ENCODE measurements around the gene EMP3.
A peak's percentile ranks its signal among the peaks of the same experiment; 100 is the strongest.
"Not testable (repeated sequence)": the region's sequence is repeated elsewhere in the genome, so short reads cannot be mapped to it uniquely, and the experiment has no call there.

EMP3 gene

GRCh38 chr19:48325265-48325910, at the start of gene EMP3:
EMP3 (plus strand) TSS chr19:48325552; CDS start chr19:48326845, 1,293 bp downstream.
- DNase-seq (ENCODE audit: extremely low spot score, insufficient read length, low read depth) (no peak), FAIRE-seq (peak; percentile 83)

DNA sequence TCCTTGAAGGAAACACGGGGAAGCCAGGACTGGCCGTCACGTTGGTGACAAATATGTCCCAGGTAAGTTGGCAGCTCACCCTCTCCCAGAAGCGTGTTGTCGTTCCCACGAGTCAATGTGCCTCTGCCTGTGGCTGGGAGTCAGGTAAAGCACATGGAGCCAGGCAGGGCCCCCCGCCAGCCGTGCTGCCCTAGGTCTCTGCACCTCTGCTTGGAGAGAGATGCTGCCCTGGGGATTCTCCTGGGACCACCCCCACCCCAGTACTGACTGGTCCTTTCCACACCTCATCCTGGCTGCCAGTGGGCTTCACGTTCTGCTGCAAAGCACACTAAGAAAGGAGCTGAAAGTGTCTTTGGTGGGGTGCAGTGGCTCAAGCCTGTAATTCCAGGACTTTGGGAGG, 45.6 kb upstream of the EMP3 start:
- DNase-seq (ENCODE audit: extremely low spot score, insufficient read length, low read depth), result no peak
- no peak for FAIRE-seq

- no peak for FAIRE-seq
These were observed 41.4 kb upstream of the EMP3 start for GRCh38 chr19:48283908-48284307.

DNA sequence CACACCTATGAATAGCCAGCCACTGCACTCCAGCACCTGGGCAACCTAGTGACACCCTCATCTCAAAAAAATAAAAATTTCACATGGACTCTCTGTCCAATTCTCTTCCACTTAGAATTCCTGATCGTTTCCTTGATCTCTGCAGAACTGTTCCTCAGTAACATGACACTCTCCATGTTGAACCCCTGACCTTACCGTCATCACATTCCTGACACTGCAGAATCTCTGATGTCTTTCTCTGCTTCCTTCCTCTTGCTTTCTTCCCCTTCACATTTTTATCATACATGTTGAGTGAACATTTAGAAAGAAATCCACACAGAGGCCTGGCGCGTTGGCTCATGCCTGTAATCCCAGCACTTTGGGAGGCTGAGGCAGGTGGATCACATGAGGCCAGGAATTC, 40.5 kb upstream of the EMP3 start:
- DNase-seq (ENCODE audit: extremely low spot score, insufficient read length, low read depth) (no peak), FAIRE-seq (no peak)

More at GRCh38 chr19:48283908-48284307, 41.4 kb upstream of the EMP3 start:
- DNase-seq (ENCODE audit: extremely low spot score, insufficient read length, low read depth), result no peak

- FAIRE-seq, result no peak
- no peak for DNase-seq (ENCODE audit: extremely low spot score, insufficient read length, low read depth)
These were observed 37.6 kb upstream of the EMP3 start for GRCh38 chr19:48287748-48288147.

GRCh38 chr19:48290401-48290770, 35.0 kb upstream of the EMP3 start:
- FAIRE-seq (no peak), DNase-seq (ENCODE audit: extremely low spot score, insufficient read length, low read depth) (no peak)

DNA sequence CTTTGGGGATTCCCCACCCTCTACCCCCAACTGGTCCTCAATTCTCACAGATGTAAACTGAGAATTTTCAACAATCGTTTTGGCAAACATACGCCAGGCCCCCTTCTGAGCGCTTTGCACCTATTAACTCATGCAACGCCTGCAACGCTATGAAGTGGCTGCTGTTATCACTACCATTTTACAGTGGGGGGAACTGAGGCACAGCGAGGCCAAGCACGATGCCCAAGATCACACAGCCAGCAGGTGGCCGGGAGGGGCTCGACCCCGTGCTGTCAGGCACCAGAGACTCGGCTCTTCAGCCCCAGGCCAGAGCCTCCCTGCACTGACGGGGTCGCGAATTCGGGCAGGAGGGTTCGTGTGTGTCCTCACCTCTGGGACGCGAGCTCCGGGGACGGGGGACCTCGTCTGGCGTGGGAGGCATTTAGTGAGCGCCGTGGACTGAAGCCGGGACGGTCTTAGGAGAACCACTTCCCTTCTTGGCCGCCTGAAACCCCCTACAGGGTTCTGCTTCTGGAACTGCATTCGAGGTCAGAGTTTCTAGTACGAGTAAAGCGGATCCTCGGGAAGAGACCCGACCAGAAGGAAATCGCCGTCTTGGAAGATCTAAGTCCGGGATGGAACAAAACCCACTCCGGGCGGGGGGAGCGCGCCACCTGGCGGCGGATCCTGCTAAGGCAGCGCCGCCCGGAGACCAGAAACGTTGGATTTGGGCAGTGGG, 34.4 kb upstream of the EMP3 start:
- FAIRE-seq (no peak), DNase-seq (ENCODE audit: extremely low spot score, insufficient read length, low read depth) (peak; percentile 40)

GRCh38 chr19:48291489-48291815, 33.9 kb upstream of the EMP3 start:
- not testable (repeated sequence) for DNase-seq (ENCODE audit: extremely low spot score, insufficient read length, low read depth); FAIRE-seq

DNA sequence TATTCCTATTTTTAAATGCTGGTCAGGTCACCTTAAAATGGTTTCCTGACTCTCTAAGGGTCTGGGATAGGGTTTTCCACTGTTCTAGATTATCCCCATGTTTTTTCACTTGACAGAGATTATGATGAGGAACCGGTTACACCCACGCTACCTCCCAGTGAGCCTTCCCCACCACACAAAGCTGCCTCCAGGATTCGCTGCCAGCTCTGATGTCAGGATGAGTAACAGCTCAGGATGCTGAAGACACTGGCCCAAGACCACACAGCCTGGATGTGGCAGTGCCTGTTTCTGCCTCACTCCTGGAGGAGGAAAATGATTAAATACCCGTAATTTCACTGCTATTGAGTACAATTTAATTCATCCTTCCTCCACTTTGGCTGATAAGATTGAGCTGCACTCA, 32.6 kb upstream of the EMP3 start:
- FAIRE-seq, result no peak

DNA sequence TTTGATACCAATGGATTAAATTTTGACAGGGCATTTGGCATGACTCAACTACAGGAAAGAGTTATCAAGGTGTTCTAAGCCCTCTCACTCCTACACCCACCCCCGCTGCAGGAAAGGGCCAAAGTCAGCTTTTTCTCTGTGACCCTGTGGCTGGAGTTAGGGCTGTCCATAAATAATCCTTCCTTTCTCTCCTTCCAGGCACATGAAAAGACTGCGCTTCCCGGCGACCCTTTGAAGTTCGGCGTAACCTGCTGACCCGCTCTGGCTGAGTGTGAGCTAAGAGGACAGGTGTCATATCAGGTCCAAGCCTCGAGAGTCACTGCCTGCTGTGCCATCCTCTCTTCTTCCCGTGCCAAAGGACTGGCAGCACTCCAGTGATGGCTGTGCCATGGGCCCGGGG, 29.9 kb upstream of the EMP3 start:
- DNase-seq (ENCODE audit: extremely low spot score, insufficient read length, low read depth) (no peak), FAIRE-seq (no peak)

More for the DNA sequence above, 32.6 kb upstream of the EMP3 start:
- no peak for DNase-seq (ENCODE audit: extremely low spot score, insufficient read length, low read depth)

DNA sequence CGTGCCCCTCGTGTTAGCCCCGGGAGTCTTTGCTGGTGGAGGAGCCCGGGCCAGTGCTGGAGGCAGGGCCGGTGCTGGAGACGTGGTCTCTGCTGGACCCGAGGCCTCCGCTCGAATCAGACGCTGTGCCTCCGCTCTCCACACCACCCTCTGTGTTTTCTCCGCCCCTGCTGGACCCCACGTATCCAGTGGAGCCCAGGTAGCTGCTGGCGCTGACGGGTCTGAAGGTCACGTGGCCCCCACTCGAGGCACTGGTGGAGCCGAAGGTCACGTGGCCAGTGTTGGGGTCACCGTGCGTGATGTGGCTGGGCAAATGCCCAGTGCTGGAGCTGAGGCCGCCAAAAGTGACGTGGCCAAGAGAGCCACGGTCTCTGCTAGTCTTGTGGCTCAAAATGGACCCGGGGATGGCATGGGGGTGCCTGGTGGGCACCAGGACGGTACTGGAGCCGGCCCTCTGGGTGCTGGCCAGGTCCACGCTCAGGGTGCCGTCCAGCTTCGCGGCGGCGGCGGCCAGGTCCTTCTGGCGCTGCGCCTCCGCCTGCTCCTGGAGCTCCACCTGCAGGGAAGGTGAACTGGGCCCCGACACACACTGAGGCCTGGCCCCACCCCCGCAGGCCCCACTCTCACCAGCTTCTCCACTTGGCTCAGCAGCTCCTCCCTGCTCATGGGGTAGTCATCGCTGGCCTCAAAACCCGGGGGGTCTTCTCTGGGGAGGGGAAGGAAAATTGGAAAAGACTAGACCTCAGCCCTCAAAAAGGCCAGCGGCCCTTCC, 28.2 kb upstream of the EMP3 start:
- DNase-seq (ENCODE audit: extremely low spot score, insufficient read length, low read depth) (no peak), FAIRE-seq (no peak)

- no peak for DNase-seq (ENCODE audit: extremely low spot score, insufficient read length, low read depth)
- FAIRE-seq, result no peak
These were observed 27.4 kb upstream of the EMP3 start for GRCh38 chr19:48297975-48298374.

DNA sequence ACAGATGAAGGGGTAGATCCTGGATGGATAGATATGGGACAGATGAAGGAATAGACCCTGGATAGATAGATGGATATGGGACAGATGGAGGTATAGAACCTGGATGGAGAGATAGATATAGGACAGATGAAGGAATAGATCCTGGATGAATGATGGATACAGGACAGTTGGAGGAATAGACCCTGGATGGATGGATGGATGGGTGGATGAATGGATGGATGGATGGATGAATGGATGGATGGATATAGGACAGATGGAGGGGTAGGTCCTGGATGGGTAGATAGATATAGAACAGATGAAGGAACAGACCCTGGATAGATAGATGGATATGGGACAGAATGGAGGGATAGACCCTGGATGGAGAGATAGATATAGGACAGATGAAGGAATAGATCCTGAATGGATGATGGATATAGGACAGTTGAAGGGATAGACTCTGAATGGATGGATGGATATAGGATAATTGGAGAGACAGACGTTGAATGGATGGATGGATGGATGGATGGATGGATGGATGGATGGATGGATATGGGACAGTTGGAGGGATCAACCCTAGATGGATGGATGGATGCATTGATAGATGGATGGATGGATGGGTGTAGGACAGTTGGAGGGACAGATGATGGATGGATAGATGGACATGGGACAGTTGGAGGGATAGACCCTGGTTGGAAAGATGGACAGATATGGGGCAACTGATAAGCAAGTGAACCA, 23.3 kb upstream of the EMP3 start:
- FAIRE-seq (no peak), DNase-seq (ENCODE audit: extremely low spot score, insufficient read length, low read depth) (no peak)

- FAIRE-seq, result no peak
These were observed 22.8 kb upstream of the EMP3 start for GRCh38 chr19:48302600-48302959.

DNA sequence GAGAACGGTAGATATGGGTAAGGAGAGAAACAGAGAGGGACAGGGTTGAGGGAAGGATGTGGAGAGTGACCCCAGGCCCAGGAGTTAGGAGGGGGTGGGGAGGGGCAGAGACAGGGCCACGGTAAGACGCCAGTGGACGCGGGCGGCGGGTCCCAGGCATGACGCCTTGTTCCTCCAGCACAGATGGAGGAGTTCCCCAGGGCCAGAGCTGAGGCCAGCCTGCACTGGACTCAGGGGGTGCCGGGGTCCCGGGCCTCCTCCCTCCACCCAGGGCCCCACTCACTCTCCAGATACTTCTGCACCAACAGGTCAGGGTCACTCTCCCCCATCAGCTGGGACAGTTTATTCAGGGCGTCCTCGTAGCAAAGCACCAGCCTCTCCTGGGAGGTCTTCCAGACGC, 22.0 kb upstream of the EMP3 start:
- FAIRE-seq (no peak), DNase-seq (ENCODE audit: extremely low spot score, insufficient read length, low read depth) (no peak)

More at GRCh38 chr19:48302600-48302959, 22.8 kb upstream of the EMP3 start:
- no peak for DNase-seq (ENCODE audit: extremely low spot score, insufficient read length, low read depth)

GRCh38 chr19:48303866-48304265, 21.5 kb upstream of the EMP3 start:
- DNase-seq (ENCODE audit: extremely low spot score, insufficient read length, low read depth) (no peak), FAIRE-seq (no peak)

- FAIRE-seq (no peak), DNase-seq (ENCODE audit: extremely low spot score, insufficient read length, low read depth) (no peak)
These were observed 16.4 kb upstream of the EMP3 start for GRCh38 chr19:48308631-48309586.

DNA sequence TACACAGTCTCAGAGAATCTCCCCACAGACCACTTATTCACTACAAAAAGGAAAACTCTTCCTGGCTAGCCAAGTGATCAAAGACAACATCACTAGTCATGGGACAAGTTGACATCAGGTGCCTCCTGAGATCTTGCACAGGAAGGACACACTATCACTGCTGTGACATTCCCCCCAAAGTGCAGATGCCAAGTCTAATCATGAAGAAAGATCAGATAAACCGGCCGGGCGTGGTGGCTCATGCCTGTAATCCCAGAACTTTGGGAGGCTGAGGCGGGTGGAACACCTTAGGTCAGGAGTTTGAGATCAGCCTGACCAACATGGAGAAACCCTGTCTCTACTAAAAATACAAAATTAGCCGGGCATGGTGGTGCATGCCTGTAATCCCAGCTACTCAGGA, 15.6 kb upstream of the EMP3 start:
- not testable (repeated sequence) for FAIRE-seq; DNase-seq (ENCODE audit: extremely low spot score, insufficient read length, low read depth)

DNA sequence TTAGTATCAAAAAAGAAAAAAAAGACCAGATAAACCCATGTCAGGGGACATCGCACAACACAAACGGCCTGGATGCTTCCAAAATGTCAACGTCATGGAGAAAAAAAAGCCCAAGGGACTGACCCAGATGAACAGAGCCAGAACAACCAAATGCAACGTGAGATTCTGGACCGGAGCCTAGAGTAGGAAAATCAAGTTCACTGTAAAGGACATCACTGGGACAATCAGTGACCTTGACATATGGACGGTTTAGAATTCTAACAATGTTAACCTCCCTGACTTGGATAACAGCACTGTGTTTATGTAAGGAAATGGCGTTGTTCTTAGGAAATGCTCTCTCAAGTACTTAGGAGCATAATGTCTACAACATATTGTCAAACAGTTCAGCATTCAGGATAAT, 15.1 kb upstream of the EMP3 start:
- DNase-seq (ENCODE audit: extremely low spot score, insufficient read length, low read depth), result no peak
- FAIRE-seq, result no peak

Data from GM18507 (cell line).